Stimulated activated CD8-positive, alpha-beta memory T cell treated with anti-CD3 and anti-CD28 coated beads, Interleukin-15, amount 100 ng/mL, for 48 hours (primary cell): Measurements from ENCODE around the gene EMP2.
"Not testable (repeated sequence)": the region's sequence is repeated elsewhere in the genome, so short reads cannot be mapped to it uniquely, and the experiment has no call there.

Experiments
- DNase-seq, 2 donors: peaks; one replicate each; pipeline ENCODE4 v3.0.0-alpha.2; 2020; ENCODE audit warnings: low read depth in 2 of 2

The EMP2 gene, protein sequence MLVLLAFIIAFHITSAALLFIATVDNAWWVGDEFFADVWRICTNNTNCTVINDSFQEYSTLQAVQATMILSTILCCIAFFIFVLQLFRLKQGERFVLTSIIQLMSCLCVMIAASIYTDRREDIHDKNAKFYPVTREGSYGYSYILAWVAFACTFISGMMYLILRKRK

DNA sequence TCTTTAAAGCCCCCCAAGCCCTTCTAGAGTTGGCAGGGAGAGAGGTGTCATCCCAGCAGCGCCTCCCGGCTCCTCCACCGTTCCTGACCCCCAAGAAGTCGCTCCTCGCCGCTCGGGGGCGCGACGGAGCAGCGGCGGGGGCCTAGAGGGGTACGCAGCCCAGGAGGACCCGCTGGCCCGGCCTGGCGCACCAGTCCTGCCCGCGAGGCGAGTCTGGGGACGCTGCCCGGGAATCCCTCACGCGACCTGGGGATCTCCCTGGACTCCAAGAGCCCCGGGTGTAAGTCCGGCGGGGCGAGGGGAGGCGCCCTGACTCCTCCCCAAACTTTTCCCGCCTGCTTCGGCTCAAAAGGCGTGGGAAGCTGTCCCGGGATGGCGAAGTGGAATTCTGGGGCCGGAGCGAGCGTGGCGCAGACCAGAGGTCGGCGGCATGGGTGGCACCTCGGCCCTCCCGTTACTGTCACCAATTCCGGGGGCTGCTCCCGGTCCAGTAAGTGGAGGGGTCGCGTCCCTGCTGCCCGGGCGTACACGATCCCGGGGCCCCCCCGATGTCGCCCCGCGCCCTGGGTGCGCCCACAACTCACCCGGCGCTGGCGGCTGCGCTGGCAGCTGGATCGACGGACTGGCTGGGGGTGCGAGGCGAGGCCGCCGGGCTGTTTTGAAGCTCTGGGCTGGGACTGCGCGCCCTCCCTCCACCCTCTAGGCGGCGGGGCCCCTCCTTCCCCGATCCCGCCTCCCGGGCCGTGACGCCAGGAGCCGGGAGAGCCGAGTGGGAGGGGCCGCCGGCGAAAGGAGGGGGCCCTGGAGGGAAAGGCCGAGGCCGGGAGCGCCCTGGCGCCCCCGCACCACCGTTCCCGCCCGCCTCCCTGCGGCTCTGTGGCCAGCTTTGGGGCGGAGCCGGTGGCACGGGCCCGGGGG lies at the start of gene EMP2:
TSS of gene EMP2 (minus strand) at position 634 of the 918 bp plus-strand sequence. CDS start 32,981 bp downstream, outside the sequence.
- no peak for DNase-seq

DNA sequence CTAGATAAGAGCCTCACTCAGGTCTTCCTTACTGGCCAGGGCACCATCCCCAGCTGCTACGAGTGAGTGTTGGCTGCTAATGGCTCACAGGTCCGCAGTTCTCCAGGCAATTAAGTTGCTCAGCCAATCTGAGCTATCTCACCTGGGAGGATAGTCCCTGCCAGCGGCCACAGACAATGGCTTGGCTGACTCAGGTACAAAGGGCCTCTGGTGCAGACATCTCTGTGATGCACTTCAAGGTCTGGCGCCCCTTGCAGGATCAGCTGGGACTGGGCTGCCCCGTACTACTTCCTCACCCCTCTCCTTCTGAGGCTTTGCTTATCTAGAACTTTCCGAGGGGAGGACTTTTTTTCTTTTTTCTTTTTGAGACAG lies 49.2 kb upstream of the EMP2 start:
- no peak for DNase-seq

DNA sequence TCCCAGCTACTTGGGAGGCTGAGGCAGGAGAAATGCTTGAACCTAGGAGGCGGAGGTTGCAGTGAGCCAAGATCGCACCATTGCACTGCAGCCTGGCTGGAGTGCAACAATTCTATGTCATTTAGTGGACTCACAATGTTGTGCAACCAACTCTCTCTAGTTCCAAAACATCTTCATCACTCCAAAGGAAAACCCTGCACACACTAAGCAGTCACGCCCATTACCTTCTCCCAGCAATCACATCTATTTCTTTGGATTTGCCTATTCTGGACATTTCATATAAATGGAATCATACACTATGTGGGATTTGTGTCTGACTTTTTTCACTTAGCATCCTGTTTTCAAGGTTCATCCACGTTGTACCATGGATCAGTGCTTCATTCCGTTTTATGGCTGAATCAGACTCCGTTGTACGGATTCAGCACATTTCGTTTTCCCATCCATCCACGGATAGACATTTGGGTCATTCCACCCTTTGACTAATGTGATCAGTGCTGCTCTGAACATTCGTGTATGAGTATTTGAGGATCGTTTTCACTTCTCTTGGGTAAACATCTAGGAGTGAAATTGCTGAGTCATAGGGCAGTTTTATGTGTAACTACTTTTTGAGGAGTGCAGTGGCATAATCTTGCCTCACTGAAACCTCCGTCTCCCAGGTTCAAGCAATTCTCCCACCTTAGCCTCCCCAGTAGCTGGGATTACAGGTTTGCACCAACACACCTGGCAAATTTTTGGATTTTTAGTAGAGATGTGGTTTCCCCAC lies 45.4 kb upstream of the EMP2 start:
- DNase-seq: no peak

DNA sequence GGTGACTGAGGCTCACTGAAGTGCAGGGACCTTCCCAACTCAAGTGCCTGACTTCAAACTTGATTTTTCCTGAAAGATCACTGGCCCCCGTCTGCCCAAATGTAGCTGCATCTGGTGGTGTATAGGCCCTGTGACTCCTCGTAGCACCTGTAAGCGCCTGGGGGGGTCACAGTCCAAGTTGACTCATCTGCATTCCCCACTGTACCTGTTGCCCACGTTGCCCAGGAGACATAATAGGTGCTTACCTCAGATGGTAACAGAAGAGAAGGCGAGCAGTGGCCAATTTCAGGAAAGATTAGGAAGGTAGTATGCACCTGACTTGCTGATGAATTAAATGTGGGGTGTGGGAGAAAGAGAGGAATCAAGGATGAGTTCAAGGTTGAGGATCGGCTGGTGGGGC lies 44.1 kb upstream of the EMP2 start:
- no peak for DNase-seq

DNA sequence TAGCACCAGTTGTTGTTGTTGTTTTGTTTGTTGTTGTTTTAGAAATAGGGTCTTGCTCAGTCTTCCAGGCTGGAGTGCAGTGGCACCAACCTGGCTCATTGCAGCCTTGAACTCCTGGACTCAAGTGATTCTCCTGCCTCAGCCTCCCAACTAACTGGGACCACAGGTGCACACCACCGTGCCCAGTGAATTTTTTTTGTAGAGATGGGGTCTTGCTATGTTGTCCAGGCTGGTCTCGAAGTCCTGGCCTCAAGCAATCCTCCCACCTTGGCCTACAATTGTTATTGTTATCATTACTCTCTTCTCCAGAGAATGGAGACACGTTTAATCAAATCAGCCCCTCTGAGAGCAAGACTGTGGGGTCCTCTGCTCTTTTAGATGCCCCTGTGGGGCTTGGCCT lies 42.7 kb upstream of the EMP2 start:
- no peak for DNase-seq

DNA sequence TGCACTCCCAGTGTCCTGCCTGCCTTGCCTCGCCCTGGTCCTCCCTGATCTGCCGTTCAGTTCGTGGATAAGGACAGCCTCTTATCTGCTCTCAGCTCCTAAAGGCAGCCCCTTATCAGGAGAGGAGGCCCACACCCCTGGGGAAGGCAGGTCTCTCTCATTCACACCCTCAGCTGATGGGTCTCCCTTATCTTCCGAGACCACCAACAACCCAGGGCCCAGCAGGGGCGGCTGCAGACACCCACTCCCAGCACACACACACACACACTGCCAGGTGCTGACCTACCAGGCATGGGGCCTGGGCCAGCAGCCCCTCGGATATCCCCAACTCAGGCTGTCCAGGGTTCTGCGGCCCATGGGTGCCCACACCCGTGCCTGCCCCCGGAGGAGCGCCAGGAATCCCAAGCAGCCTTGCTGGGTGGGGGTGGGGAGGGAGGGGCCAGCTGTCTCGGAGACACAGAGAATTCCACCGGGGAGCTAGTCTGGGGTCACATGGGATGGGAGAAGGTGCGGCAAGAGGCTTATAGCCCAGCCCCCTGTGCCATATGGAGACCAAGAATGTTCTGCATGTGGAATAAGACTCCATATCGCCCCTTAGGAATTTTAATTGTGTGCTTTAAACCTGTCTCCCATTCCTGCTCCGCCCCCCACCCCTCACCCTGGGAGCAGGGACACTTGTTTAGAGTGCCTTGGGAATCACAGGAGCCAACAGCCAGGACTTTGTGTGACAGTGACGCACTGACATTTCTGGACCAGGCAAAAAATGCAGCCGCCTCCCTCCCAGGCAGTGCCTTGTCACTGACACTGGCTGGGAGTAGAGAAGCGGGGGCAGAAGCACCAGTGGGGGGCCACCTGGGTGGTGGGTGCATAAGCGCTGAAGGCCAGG lies 41.9 kb upstream of the EMP2 start:
- no peak for DNase-seq

DNA sequence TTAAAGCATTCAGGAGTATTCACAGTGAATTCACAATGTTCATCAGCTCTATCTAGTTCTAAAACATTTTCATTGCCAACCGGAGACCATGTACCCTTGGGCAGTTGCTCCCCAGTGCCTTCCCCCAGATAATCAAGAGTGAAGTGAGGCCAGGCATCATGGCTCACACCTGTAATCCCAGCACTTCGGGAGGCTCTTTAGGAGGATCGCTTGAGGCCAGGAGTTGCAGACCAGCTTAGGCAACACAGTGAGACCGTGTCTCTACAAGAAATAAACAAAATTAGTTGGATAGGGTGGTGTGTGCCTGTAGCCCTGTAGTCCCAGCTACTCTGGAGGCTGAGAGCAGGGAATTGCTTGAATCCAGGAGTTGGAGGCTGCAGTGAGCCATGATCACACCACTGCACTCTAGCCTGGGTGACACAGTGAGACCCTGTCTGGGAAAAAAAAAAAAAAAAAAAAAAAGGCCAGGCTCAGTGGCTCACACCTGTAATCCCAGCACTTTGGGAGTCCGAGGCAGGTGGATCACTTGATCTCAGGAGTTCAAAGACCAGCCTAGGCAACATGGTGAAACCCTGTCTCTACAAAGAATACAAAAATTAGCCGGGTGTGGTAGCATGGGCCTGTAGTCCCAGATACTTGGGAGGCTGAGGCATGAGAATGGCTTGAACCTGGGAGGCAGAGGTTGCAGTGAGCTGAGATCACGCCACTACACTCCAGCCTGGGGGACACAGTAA lies 41.0 kb upstream of the EMP2 start:
- not testable (repeated sequence) for DNase-seq

DNA sequence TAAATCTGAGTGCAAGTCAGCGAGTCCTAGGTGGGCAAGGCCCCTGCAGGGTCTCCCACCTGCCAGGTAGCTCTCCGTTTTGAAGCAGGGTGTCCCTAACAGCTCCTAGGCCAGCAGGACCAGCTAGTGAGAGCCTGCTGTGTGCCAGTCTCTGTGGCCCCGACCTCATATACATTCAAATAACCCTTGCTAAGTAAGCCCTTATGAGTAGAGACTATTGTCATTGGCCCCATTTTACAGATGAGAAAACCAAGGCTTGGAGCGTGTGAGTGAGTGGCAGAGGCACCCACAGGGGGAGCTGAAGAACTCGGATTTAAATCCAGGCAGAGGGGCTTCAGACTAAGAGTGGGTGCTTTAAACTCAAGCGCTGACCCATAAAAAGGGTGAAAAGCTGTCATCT lies 39.7 kb upstream of the EMP2 start:
- DNase-seq: no peak

DNA sequence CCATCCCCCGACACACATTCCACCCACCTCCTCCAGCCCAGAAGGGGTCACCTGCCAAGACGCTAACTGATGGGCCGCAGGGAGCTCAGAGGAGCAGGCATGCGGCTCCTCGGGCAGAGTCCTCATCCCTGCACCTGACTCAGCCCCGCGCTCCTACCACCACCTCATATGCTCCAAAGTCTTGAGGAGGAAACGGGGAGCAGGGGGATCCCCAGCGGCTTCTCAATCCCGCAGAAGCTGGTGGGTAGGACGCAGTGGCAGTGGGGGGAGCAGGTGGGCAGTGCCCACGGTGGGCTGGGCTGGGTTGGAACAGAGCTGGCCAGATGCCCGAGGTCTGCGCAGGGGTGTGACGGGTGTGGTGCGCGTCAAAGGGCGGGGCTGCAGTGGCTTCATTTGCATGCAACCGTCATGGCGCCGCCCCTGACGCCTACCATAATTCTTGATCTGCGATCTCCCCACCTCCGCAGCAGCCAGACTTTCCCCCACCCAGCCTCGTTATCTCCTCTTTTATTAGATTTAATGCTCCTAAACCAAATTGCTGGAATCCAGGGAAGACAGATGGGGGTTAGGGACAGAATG lies 39.0 kb upstream of the EMP2 start:
- DNase-seq: peak; percentile 5 to 12

DNA sequence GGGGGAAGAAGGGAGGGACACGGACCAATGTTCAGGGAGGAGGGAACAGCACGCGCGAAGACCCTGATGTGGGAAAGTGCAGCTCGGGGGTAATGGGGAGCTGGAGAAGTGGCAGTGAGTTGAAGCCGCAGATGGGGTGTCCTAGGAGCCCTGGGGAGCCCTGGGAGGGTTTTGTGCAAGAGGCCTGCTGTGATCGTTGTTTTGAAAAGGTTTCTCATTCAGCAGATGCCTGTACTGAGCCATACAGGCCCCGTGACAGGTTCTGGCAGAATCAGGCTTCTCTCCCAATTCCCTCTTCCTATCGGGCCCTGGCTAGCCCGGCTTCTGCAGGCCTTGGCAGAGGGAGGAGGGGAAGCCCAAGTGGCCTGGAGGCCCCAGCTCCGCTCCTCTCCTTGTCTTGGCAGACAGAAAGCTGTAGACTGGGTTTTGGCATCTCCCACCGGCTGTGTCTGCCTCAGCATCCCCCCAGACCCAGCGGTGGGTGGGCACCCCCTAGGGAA lies 38.4 kb upstream of the EMP2 start:
- DNase-seq: no peak

DNA sequence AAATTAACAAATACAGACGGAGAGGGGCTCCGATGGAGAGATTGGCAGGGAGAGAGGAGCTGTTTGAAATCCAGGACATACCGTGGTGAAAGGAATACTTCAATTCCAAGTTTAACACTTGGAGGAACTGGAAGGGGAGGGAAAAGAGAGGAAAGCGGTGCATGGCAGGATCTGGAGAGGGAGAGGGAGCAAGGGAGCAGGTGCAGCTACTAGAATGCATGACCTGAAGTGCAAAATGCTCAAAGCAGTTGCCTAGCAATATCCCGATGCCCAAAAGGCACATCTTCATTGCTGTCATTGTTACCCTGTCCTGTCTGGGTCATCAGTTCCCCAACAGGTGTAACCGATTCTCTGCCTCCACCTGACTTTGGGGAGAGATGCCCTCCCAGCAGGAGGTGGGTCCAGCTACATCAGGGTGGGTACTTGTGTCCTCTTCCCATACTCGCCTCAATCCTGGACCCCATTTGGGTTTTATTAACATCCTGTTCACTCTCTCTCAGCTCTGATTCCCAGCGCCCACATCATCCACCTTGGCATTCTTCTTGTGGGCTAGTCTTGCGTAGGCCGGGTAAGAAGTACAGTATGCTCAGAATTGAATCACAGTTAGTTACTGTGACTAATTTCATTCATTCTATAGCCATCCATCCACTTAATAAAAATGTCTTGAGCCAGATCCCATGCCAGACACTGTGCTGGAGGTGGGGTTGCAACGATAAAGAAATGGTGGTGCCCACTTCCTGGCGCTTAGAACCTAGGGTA lies 37.4 kb upstream of the EMP2 start:
- DNase-seq: no peak

DNA sequence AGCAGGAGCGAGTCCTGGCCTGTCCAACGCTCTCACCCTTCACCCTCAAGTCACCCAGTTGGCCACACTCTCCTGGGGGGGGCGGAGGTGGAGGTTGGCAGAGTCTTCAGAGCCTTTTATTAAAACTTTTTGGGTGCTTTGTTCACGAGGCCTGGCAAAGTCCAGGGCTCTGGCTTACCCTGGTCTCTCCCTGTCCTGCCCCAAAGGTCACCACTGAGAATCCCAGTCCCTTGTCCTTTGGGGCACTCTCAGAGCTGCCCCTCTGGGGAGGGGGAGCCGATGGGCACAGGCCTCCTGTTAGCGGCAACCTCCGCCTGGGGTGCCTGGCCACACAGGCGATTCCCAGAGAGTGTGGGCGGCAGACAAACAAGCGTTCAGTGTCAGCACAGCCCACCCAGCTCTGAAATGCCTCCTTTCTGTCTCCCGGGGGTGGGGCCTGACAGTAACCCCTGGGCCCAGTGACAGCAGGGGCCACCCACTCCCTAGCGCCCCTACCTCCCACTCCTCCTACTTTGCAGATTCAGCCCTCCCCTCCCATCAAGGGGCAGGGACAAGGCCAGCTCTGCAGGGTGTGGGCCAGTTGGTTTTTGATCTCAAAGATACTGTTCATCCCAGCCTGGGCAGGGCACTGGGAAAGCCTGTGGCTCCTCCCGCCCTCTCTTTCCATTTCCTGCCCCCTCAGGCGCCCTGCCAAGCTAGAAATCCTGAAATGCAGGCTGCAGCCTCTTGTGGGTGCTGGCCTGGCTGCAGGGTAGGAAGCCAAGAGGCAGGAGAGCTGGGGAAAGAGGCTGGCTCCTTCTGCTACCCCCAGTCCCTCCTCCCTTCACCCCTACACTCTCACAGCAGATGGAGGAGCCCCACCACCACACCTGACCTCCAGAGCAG lies 36.6 kb upstream of the EMP2 start:
- DNase-seq: no peak

DNA sequence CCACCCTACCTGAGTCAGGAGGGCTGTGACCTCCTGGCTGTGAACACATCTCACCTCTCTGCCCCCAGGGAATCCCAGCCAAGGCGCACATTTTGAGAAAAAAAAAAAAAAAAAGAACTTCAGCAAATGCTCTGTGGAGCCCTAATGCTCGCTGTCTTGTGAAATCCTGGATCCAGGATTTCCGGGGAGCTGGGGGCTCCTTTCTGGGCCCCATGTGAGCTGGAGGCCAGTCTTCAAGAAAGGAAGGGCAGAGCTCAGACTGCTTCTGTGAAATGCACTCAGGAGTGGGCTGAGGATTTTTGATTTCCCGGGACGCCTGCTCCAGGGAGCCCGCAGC lies 36.0 kb upstream of the EMP2 start:
- no peak for DNase-seq

DNA sequence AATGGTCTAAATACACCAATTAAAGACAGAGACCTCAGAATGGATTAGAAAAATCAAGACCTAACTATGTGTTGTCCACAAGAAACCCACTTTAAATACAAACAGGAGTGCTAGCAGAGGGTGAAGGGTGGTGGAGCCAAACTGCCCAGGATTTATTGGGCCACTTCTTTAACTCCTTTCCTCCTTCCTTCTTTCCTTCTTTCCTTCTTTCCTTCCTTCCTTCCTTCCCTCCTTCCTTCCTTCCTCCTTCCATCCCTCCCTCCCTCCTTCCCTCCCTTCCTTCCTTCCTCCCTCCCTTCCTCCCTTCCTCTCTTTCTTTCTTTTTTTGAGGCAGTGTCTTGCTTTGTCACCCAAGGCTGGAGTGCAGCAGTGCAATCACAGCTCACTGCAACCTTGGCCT lies 34.3 kb upstream of the EMP2 start:
- no peak for DNase-seq

DNA sequence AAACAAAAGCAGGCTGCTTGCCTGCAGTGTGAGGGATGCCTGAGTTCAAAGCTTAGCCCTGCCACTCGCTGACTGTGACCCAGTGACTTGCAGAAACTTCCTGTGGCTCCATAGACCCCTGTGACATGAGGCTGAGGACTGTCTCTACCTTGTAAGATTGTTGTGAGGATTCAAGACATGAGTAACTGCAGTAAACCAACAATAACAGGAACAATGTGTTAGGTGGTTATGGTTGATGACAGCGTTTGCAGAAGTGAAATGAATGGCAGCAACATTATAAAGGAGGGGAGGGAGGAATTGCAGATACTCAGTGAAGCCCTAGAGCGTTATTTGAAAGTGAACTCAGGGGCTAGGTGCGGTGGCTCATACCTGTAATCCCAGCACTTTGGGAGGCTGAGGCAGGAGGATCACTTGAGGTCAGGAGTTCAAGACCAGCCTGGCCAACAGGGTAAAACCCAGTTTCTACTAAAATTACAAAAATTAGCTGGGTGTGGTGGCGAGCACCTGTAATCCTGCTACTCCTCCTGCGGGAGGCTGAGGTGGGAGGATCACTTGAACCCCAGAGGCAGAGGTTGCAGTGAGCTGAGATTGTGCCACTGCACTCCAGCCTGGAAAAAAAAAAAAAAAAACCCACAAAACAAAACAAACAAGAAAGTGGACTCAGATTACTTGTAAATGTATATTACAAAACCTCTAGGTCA lies 33.5 kb upstream of the EMP2 start:
- DNase-seq: no peak

DNA sequence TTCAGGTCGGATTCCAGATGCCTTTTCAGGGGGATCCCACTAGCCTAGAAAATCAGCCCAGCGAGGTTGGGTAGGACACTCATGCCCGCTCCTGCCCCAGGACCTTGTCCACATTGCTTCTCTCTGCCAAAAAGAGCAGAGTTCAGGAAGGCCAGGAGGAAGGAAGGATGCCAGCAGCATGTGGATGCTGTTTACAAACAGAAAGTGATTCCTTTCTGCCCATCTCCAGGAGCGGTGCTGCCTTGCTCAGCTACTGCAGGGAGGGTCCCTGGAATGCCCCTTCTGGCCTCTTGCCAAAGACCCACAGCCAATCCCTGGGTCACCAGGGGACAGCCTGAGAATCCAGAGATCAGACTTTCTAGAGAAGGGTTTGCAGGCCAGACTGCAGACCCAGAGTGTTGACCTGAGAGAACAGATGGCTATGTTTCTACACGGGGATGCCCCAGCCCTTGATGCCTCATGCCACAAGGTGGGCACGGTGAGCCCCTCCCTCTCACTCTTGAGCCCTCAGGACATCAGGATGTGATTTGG lies 32.3 kb upstream of the EMP2 start:
- no peak for DNase-seq

DNA sequence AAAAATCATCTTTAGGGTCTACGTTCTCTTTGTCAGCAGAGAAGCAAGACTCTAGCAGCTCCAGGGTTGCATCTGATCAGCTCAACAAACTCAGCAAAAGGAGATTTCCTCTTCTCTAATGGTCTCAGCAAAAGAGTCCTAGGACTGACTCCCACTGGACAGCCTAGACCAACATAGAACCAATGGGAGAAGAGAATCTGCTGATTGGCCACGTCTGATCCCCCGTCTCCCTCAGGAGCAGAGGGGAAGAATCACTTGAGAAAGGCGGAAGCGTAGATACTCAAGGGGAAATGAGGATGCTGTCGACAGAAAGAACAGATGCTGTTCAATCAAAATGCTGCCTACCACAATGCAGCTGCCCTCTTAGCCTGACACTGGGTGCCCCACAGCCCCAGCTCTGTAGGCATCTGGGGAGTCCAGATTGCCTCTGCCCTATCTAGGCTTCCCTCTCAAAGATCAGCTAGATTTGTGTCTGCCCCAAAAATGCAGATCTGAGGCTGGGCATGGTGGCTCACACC lies 31.5 kb upstream of the EMP2 start:
- DNase-seq: no peak
